Stimulated activated CD4-positive, alpha-beta T cell treated with anti-CD3 and anti-CD28 coated beads, TNF-alpha, amount 100 ng/mL, for 48 hours (primary cell): Measurements from ENCODE around the gene TMEM217.

Experiments used
- DNase-seq, 3 donors: peaks; one replicate each; pipeline ENCODE4 v3.0.0-alpha.2; 2020; ENCODE audit warnings: low read depth in 3 of 3

TMEM217 gene

DNA sequence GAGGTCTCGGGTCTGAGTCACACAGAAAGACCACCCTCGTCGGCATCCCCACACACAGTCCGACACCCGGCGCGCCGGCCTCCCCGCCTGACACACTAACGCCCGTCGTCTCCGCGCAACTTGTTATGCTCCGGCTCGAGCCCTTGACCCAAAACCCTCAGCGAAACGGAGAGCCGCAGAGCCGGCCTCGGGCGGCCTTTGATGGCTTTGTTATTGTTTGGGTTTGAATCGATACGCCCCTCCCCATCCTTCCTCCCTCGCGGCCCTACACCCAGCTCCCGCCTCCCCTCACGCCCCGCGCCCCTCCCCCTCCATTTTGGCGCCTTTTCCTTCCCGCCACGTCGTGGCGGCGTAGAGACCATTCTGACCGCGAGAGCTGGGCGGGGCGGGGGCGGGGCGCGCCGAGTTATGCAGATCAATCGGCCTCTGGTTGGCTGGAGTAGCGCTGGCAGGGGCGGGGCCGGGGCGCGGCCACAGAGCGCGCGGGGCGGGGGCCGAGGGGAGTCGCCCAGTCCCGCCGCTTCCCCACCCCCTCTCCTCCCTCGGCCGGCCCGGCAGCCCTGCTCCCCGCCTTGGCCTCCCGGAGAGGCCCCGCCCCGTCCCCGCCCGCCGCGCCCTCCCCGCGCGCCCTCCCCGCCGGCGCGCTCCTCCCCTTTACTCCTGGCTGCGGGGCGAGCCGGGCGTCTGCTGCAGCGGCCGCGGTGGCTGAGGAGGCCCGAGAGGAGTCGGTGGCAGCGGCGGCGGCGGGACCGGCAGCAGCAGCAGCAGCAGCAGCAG, 88.3 kb downstream of the TMEM217 start, which contains the start of gene PIM1:
PIM1 (plus strand) TSS at position 657 of the 777 bp plus-strand sequence. CDS start 424 bp downstream, outside the sequence.
- DNase-seq: peak; percentile 99 to 100 (median 99)

DNA sequence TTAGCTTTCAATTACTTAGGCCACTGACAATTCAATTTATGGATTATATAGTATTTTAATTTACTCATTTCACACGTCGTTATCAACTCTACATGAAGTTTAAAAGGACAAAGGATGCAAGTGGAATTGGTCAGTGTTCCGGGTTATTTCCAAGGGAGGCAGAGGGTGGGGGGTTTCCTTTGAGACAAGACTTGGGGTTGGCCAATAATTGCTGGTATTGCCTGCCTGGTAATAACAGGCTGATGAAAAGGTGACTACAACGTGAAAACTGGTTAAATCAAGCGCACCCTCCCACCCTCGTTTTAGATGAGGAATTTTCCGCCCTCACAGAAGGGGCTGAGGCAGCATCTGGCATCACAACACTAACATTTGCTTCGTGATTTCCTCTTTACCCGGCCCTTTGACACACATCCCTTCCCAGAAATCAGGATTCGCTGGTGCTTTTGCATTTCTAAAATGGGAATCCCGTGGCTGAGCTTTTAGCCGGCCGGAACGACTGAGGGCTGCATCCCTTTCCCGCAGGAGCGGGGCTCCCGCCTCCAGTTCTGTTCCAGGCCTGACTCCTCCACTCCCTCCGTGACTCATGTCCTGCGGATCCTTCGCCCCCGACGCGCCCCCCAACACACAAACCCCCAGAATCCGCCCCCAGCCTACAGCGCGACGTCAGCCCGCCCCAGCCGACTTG, 89.0 kb downstream of the TMEM217 start:
- no peak for DNase-seq

DNA sequence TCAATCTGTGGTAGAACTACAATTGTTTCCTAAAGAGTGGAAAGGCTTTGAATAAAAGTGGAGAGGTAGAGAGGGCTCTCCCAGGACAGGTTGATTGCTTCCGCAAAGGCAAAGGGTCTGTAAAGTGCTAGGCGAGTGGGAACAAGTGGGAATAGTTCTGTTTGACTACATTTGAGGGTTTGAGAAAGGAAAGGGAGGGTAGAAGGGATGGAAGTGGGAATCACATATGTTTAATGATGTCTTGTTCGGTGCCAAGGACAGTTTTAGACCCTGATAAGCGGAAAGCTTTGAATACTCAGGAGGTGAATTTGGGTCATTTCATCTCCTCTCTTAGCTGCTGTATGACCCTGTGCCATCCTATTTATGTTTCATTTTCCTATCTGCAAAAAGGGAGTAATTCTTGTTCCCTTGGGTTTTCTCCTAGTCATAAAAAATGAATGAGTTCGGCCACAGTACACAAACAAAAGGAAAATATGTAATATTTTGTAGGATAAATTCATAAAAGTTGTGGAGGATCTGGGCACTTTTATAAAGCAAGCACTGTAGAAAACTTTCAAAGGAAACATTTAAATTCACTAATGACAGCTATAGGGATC, 89.7 kb downstream of the TMEM217 start:
- DNase-seq: no peak

DNA sequence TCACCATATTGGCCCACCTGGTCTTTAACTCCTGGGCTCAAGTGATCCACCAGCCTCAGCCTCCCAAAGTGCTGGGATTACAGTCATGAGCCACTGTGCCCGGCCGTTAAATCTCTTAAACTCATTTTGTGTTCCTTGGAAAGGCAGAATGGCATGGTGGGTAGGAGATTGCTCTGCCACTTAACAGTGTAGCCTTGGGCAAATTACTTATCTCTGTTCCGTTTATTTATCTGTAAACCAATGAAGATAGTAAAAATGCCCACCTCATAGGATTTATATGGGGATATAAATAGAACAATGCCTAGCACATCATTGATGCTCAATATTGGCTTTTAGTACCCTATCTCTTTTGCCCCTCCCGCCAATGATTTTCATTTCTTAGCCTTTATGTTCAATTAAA, 95.2 kb downstream of the TMEM217 start:
- no peak for DNase-seq
